Osteoblast (primary cell): ENCODE data around the gene PLA2G2C. TPM values are rescaled to one million over a fixed set of nuclear protein-coding genes. Genes with fewer than 3 reads are reported as not detected.

Experiments
- DNase-seq: peaks from one replicate; pipeline ENCODE4 v3.0.0; 2011; ENCODE audit warnings: low spot score, mixed read lengths; ENCODE audit not compliant: insufficient read length; ENCODE audit errors: missing footprints
- H2AFZ ChIP-seq: 2 replicates; pipeline ENCODE4 v1.6.0; 2011; ENCODE audit warnings: mild to moderate bottlenecking, low read length
- H3K27ac ChIP-seq: 2 replicates; pipeline ENCODE4 v1.5.1; 2011; ENCODE audit warnings: mild to moderate bottlenecking, low read depth, low read length, moderate library complexity
- H3K27me3 ChIP-seq: 2 replicates; pipeline ENCODE4 v1.6.0; 2012; ENCODE audit warnings: mild to moderate bottlenecking, control low read depth, inconsistent platforms, low read length, moderate library complexity; ENCODE audit not compliant: insufficient read depth
- H3K36me3 ChIP-seq: 2 replicates; pipeline ENCODE4 v1.5.1; 2011; ENCODE audit warnings: mild to moderate bottlenecking, low read length, control low read depth, moderate library complexity; ENCODE audit not compliant: insufficient read depth
- H3K4me1 ChIP-seq: 2 replicates; pipeline ENCODE4 v1.5.1; 2011; ENCODE audit warnings: mild to moderate bottlenecking, low read length, control low read depth, moderate library complexity; ENCODE audit not compliant: insufficient read depth
- H3K4me2 ChIP-seq: 2 replicates; pipeline ENCODE4 v1.6.0; 2011; ENCODE audit warnings: mild to moderate bottlenecking, low read length; ENCODE audit not compliant: insufficient read depth
- H3K4me3 ChIP-seq: fragments of 200-600 bp; sonication (generic); 3 replicates; pipeline ENCODE4 v1.5.1; 2012; ENCODE audit warnings: mild to moderate bottlenecking, low read length, inconsistent platforms; ENCODE audit not compliant: insufficient read depth
- H3K79me2 ChIP-seq: 2 replicates; pipeline ENCODE4 v1.6.0; 2012; ENCODE audit warnings: mild to moderate bottlenecking, low read length, control low read depth, inconsistent platforms; ENCODE audit not compliant: insufficient read depth
- H3K9me3 ChIP-seq: 2 replicates; pipeline ENCODE4 v1.5.1; 2011; ENCODE audit warnings: low read depth, low read length, control low read depth
- H4K20me1 ChIP-seq: 2 replicates; pipeline ENCODE4 v1.6.0; 2012; ENCODE audit warnings: mild to moderate bottlenecking, low read length, control low read depth; ENCODE audit not compliant: insufficient read depth
- CTCF ChIP-seq: IDR thresholded peaks from 2 replicates; pipeline ENCODE4 v1.5.1; 2011; ENCODE audit warnings: mild to moderate bottlenecking, low read depth, low read length, moderate library complexity; ENCODE audit errors: extremely low read depth
- total RNA-seq: library from RNA; depleted of rRNA; stranded (reverse); fragments of >200 nt; gene quantifications from 2 replicates; pipeline ENCODE4 v1.2.3, GENCODE V29; 2012

The PLA2G2C gene
- total RNA-seq, 1 donor = not detected

- no peak overlapping the region for H3K27ac ChIP-seq
Measured at GRCh38 chr1:20150969-20151368, 35.3 kb downstream of the PLA2G2C start.

GRCh38 chr1:20150326-20150705 is 36.0 kb downstream of the PLA2G2C start:
- no peaks in the 10 kb centered on the region for H3K9me3 ChIP-seq
- TF ChIP-seq CTCF = no peak
- H3K4me1 ChIP-seq = peaks cover 13% of the 10 kb centered on the region

More at GRCh38 chr1:20150969-20151368, 35.3 kb downstream of the PLA2G2C start:
- Histone ChIP-seq H2AFZ (no peak overlapping the region), H3K4me2 (no peak overlapping the region), H3K4me1 (peaks cover 13% of the 10 kb centered on the region), H4K20me1 (no peaks in the 10 kb centered on the region), H3K36me3 (no peaks in the 10 kb centered on the region), H3K4me3 (no peak overlapping the region), H3K79me2 (no peaks in the 10 kb centered on the region), H3K27me3 (peaks cover 3% of the 10 kb centered on the region), H3K9me3 (no peaks in the 10 kb centered on the region)
- peak; percentile 78 for DNase-seq
- no peak for TF ChIP-seq CTCF

GRCh38 chr1:20149601-20150325 is 36.6 kb downstream of the PLA2G2C start:
- Histone ChIP-seq H3K36me3 (no peaks in the 10 kb centered on the region), H3K79me2 (no peaks in the 10 kb centered on the region), H2AFZ (no peak overlapping the region), H3K27ac (no peak overlapping the region), H3K9me3 (no peaks in the 10 kb centered on the region), H3K4me2 (no peak overlapping the region), H3K27me3 (peaks cover 3% of the 10 kb centered on the region), H4K20me1 (no peaks in the 10 kb centered on the region), H3K4me3 (no peak overlapping the region), H3K4me1 (peaks cover 13% of the 10 kb centered on the region)
- DNase-seq = peak; percentile 73
- no peak for TF ChIP-seq CTCF

More at GRCh38 chr1:20150326-20150705, 36.0 kb downstream of the PLA2G2C start:
- no peak overlapping the region for H3K4me2 ChIP-seq
- H3K27me3 ChIP-seq = peaks cover 3% of the 10 kb centered on the region
- no peak overlapping the region for H2AFZ ChIP-seq
- no peaks in the 10 kb centered on the region for H3K36me3 ChIP-seq
- no peak for DNase-seq
- H3K79me2 ChIP-seq = no peaks in the 10 kb centered on the region
- H3K27ac ChIP-seq = no peak overlapping the region
- H3K4me3 ChIP-seq = no peak overlapping the region
- H4K20me1 ChIP-seq = no peaks in the 10 kb centered on the region

- no peaks in the 10 kb centered on the region for H4K20me1 ChIP-seq
- no peak overlapping the region for H2AFZ ChIP-seq
- H3K4me3 ChIP-seq = no peak overlapping the region
- no peaks in the 10 kb centered on the region for H3K36me3 ChIP-seq
- H3K4me1 ChIP-seq = peaks cover 13% of the 10 kb centered on the region
- no peak for TF ChIP-seq CTCF
- peaks cover 5% of the 10 kb centered on the region for H3K27me3 ChIP-seq
- no peaks in the 10 kb centered on the region for H3K79me2 ChIP-seq
- no peaks in the 10 kb centered on the region for H3K9me3 ChIP-seq
- H3K27ac ChIP-seq = no peak overlapping the region
- H3K4me2 ChIP-seq = no peak overlapping the region
- DNase-seq = peak; percentile 55
Measured at GRCh38 chr1:20148571-20149500, 37.5 kb downstream of the PLA2G2C start.
